GM18858 (cell line): Measurements from ENCODE around the gene CLASP1.
A peak's percentile ranks its signal among the peaks of the same experiment; 100 is the strongest.

Experiments used
- ATAC-seq: cut with Tn5 transposase; IDR thresholded peaks from one replicate; pipeline ENCODE4 v1.9.1; 2021; ENCODE audit not compliant: unreplicated experiment

The CLASP1 gene

GRCh38 chr2:121545913-121546312, 103.3 kb downstream of the CLASP1 start:
- no peak for ATAC-seq

DNA sequence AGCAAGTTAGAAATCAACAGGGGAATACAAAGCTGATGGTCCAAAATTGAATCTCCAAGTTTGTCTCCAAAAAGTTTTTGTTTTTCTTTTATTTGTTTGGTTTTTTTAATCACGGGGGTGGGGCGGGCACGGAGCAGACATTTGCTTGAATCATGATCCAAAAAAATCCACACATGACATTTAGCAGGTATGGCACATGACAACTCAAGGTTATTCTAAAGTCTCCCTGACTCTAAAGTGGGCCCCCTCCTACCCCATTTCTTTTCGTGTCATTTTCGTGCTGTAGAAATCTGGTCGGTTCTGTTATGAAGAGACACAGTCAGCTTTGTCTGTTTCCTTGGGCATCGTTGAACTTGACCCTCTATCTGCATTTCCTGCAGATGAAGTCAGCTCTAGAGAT, 104.0 kb downstream of the CLASP1 start:
- no peak for ATAC-seq

DNA sequence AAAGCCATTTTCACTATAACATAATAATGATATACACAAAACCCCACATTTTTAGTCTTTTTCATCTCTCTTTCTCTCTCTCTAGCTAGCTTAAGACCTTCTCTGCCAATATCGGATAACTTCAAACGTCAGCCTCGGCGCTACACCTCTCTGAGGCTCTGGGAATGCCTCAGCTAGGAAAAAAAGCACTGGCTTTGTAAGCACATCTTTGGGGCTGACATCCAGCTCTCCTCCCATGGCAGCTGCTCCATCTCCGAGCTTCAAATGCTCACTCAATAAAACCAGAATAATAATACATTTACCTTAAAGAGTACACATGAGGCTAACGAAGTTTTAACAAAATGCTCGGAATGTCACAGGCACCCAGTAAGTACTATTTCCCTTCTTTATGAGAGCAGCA, 107.8 kb downstream of the CLASP1 start:
- no peak for ATAC-seq

GRCh38 chr2:121539750-121540469, 109.4 kb downstream of the CLASP1 start:
- ATAC-seq: no peak

DNA sequence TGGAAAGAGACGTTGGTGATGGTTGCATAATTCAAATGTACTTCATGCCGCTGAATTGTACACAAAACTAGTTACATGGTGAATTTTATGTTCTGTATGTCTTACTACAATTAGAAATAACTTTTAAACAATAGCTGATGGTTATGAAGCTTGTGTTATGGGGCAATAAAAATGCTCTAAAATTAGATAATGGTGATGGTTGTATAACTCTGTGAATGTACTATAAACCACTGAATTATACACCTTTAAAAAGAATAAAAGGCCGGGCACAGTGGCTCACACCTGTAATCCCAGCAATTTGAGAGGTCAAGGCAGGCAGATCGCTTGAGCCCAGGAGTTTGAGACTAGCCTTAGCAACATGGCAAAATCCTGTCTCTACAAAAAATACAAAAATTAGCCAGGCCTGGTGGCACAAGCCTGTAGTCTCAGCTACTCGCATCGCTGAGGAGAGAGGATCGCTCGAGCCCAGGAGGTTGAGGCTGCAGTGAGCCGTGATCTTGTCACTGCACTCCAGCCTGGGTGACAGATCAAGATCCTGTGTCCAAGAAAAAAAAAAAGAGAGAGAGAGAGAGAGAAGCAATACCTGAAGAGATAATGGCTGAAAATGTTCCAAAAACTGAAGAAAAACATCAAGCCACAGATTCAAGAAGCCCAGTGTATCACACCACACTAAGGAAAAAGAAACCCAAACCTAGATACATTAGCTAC, 112.3 kb downstream of the CLASP1 start:
- ATAC-seq: no peak

- ATAC-seq: no peak
Observed at GRCh38 chr2:121536347-121536746, 112.9 kb downstream of the CLASP1 start.

- no peak for ATAC-seq
Observed at GRCh38 chr2:121534007-121534406, 115.3 kb downstream of the CLASP1 start.

GRCh38 chr2:121532894-121533293, 116.4 kb downstream of the CLASP1 start:
- no peak for ATAC-seq

DNA sequence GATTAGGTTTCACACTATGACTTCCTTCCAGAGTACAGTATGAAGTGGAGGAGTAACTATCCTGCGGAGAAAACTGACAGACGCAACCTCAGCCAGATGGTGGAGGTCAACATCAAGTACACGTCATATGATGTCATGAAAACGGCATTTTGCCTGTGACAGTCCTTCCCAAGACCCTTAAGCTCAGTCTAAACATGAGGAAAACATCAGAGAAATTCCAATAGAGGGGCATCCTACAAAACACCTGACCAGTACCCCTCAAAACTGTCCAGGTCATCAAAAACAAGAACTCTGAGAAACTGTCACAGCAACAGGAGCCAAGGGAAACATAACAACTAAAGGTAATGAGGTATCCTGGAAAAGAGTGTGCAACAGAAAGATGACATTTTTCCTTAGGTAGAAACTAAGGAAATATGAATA, 116.9 kb downstream of the CLASP1 start:
- ATAC-seq: no peak

DNA sequence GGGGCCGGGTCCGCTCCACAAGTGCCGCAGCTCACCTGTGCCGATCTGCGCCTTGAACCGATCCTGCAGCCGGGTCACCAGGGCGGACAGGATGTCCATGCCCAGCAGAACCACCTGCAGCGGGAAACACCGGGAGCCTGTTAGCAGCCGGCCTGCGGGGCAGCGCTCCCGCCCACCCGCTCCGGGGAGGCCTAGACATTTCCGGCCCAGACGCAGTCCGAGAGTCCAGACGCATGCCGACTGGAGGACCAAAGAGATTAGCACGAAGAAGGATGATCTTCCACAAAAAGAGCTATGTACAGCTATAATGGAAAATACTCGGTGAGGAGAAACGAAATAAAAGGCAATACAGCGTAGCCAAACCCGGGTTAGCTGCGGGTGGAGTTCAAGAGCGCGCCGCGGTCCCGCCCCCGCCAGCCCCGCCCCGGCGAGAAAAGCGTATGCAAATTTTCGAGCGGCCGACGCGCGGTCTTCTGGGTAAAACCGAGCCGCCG, 119.0 kb downstream of the CLASP1 start:
- peak; percentile 33 for ATAC-seq

DNA sequence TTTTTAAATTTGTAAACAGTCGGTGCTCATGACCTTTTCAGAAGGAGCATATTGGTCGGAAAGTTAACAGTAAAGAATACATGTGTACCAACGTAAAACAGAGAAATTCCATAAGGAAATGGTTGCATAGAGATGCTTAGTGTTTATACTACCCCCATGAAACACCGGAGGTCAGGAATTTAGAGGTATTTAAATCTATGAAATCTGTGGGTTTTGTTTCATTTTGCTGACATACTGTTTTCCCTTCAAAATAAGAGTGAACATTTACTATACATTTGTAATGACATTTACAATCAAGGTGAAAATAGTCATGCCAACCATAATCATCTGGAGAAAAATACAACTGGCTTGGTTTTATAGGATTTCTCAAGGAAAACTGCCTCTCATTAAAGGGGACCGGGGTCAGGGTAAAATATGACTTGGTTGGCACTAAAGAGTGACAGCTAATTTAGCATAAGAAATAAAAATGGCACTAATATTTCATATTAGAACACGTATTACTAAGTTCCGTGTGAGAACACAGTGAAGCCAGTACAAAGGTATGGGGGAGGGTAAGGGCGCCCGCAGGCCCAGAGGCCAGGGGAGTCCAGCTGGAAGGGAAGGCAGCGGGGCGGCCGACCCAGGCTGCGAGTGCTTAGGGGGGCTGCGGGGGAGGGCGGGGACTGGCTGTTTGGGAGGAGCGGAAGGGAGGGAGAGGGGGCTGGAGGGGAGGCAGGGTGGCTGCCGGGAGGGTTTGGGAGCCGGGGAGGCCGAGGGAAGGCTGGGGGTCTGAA, 119.6 kb downstream of the CLASP1 start:
- no peak for ATAC-seq

GRCh38 chr2:121527009-121527682, 122.1 kb downstream of the CLASP1 start:
- no peak for ATAC-seq

- ATAC-seq: no peak
Observed at GRCh38 chr2:121524685-121525425, 124.4 kb downstream of the CLASP1 start.

DNA sequence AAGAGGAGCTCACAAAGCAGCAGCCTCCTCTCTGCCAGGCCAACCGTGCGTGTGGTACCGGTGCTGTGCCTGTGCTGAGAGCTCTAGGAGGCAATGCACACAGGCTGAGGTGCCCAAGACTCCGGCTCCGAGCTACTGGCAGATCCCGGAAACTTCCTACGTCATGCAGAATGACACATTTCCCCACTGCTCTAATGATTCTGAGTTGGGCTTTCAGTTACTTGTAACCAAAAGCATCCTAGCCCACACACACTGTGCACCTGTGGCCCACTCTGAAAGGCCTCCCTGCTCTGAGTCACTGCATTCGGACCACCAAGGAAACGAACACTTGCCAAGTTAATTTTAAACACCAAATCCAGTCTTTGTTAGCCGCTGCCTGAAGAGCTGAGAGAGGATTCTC, 127.9 kb downstream of the CLASP1 start:
- no peak for ATAC-seq

- no peak for ATAC-seq
Observed at GRCh38 chr2:121520641-121520994, 128.6 kb downstream of the CLASP1 start.

GRCh38 chr2:121519732-121520640, 129.3 kb downstream of the CLASP1 start:
- no peak for ATAC-seq

- ATAC-seq: no peak
Observed at GRCh38 chr2:121519153-121519552, 130.1 kb downstream of the CLASP1 start.

GRCh38 chr2:121513597-121514333, 135.5 kb downstream of the CLASP1 start:
- ATAC-seq: no peak

- no peak for ATAC-seq
Observed at GRCh38 chr2:121510857-121511256, 138.4 kb downstream of the CLASP1 start.
